HG02571 (cell line): Measurements from ENCODE around the gene NEU4.
"Not testable (repeated sequence)": the region's sequence is repeated elsewhere in the genome, so short reads cannot be mapped to it uniquely, and the experiment has no call there.

ENCODE experiments used
- ATAC-seq: cut with Tn5 transposase; IDR thresholded peaks from one replicate; pipeline ENCODE4 v1.9.1; 2021; ENCODE audit warnings: mild to moderate bottlenecking, moderate library complexity; ENCODE audit not compliant: unreplicated experiment

Gene NEU4

DNA sequence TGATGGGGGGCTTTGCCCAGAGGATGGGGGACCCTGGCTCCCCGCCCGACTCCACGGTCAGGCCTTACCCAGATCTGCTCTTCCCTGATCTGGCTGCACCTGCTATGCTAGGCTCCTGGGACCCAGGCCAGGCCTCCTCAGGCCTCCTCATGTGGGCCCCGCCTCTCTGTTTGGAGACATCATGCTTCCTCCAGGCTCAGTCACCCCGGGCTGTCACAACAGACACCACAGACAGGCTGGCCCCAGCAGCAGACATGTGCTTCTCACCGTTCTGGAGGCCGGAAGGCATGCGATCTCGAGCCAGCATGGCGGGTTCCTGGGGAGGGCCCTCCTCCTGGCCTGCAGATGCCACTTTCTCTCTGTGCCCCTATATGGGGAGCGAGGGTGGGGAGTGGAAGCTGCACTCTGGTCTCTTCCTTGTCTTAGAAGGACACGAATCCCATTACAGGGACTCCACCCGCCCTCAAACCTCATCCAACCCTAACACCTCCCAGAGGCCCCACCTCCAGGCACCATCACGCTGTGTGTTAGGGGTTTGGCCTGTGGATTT, 10.8 kb upstream of the NEU4 start:
- ATAC-seq, result no peak

DNA sequence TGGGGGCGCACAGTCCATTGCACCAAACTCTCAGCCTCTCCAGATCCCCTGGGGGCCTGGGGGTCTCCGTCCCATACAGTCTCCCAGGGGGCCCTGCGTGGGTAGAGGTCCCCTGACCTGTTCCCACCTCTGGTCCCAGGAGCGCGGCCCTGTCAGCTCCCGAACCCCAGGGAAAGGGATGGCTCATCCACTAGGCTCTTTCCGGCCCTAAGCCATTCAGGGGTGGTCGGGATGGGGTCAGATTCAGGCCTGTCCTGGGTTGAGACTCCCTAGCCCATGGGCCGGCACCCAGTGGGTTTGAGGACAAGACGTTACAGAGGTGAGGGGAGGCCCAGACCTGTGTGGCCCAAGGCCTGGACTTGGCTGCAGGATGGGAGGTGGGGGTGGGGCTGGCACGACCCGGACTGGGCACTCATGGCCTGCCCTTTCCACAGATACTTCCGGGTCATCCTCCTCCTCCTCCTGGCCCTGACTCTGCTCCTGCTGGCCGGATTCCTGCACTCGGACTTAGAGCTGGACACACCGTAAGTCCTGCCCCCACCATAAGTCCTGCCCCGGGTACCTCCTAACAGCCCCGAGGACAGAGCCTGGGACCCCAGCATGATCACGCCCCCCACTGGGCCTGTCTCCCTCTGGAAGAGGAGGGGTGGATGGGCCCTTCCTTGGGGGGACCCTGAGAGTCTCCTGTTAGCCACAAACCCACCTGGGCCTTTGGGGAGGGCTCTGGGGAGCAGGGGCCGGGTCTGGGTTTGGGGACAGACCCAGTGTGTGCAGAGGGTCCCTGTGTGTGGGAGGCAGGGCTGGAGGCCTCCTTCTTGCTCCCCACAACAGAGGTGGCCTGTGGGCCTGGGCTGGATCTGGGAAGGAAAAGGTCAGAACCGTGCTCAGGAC, 10.1 kb upstream of the NEU4 start:
- ATAC-seq, result no peak

- no peak for ATAC-seq
Measured at GRCh38 chr2:241799522-241800197, 9.3 kb upstream of the NEU4 start.

- ATAC-seq, result not testable (repeated sequence)
Measured at GRCh38 chr2:241800198-241800903, 8.6 kb upstream of the NEU4 start.

- no peak for ATAC-seq
Measured at GRCh38 chr2:241801611-241802420, 7.2 kb upstream of the NEU4 start.

GRCh38 chr2:241802421-241803318, 6.3 kb upstream of the NEU4 start:
- ATAC-seq, result no peak

DNA sequence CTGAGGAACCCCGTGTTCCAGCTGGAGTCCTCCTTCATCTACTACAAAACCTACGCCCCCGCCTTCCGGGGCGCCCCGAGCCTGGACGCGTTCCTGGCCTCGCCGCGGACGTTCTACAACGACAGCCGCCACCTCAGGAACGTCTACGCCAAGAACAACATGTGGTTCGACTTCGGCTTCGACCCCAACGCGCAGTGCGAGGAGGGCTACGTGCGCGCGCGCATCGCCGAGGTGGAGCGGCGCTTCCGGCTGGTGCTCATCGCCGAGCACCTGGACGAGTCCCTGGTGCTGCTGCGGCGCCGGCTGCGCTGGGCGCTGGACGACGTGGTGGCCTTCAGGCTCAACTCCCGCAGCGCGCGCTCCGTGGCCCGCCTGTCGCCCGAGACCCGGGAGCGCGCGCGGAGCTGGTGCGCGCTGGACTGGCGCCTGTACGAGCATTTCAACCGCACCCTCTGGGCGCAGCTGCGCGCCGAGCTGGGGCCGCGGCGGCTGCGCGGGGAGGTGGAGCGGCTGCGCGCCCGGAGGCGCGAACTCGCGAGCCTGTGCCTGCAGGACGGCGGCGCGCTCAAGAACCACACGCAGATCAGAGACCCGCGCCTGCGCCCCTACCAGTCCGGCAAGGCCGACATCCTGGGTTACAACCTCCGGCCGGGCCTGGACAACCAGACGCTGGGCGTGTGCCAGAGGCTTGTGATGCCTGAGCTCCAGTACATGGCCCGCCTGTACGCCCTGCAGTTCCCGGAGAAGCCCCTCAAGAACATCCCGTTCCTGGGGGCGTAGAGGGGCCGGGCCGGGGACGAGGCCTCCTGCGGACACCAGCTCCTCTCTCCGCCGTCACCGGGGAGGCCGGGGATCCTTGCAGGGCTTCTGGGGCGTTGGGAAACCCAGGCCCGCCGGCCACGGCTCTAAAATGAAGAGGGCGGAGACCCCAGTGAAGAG, 5.3 kb upstream of the NEU4 start:
- ATAC-seq, result no peak

- ATAC-seq, result no peak
Measured at GRCh38 chr2:241804326-241805229, 4.4 kb upstream of the NEU4 start.

DNA sequence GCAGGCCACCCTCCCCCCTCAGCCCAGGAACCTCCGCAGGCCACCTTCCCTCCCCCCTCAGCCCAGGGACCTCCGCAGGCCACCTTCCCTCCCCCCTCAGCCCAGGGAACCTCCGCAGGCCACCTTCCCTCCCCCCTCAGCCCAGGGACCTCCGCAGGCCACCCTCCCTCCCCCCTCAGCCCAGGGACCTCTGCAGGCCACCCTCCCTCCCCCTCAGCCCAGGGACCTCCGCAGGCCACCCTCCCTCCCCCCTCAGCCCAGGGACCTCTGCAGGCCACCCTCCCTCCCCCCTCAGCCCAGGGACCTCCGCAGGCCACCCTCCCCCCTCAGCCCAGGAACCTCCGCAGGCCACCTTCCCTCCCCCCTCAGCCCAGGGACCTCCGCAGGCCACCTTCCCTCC, 2.8 kb upstream of the NEU4 start:
- not testable (repeated sequence) for ATAC-seq

GRCh38 chr2:241808051-241808720, 807 bp upstream of the NEU4 start:
- ATAC-seq, result no peak

- ATAC-seq, result no peak
Measured at GRCh38 chr2:241809383-241810306, 652 bp downstream of the NEU4 start.

GRCh38 chr2:241810307-241811200, 1.6 kb downstream of the NEU4 start:
- ATAC-seq, result no peak

DNA sequence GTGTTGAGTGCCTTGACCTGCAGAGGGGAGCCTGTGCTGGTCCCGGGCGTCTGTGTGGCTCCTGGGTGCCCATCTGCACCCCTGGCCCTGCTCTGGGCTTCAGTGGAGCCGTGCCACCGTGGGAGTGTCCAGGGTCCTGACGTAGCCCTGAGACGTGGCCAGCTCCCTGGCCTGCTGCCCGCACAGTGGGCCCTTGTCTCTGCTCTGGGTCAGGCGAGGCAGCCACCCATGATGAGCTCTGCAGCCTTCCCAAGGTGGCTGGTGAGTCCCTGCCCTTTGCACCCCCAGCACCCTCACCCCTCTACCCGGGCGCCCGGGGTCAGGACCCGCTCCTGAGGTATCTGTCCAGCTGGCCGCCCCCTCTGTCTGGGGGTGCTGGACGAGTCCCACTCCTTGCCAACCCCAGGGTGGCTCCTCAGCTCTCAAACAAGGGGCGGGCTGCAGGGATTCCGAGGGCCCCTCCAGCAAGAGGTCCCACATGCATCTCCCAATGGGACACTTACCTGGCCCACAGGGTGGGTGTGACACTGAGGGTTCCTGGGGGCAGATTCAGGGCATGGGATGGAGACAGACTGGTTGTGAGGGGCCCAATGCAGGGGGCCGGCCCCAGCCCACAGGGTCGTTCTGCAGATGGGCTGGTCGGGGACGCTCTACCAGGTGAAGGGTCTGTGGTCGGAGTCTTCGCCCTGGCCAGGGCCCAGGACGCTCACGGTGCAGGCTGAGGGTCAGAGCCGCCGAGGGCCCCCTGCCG, 2.4 kb downstream of the NEU4 start:
- no peak for ATAC-seq
